ENCODE measurements around the gene TMEM178B. TPM values are rescaled to one million over a fixed set of nuclear protein-coding genes. Genes with fewer than 3 reads are reported as not detected.

TMEM178B gene
- total RNA-seq, 1 donor, result 0.09 TPM

GRCh38 chr7:141294143-141294829, 220.4 kb downstream of the TMEM178B start:
- no peak for DNase-seq (ENCODE audit: low read depth)
- no peak for TF ChIP-seq CTCF (IDR thresholded peaks at IDR 0.05; ENCODE audit: insufficient read depth, low read length)
- no peak overlapping the region for H3K4me3 ChIP-seq (ENCODE audit: low read depth, low read length)

- no peak for DNase-seq (ENCODE audit: low read depth)
- TF ChIP-seq CTCF (IDR thresholded peaks at IDR 0.05; ENCODE audit: insufficient read depth, low read length), result no peak
- no peak overlapping the region for H3K4me3 ChIP-seq (ENCODE audit: low read depth, low read length)
These were observed 221.6 kb downstream of the TMEM178B start for GRCh38 chr7:141295367-141295895.

GRCh38 chr7:141300816-141301215, 227.0 kb downstream of the TMEM178B start:
- no peak for TF ChIP-seq CTCF (IDR thresholded peaks at IDR 0.05; ENCODE audit: insufficient read depth, low read length)
- no peak for DNase-seq (ENCODE audit: low read depth)
- no peak overlapping the region for H3K4me3 ChIP-seq (ENCODE audit: low read depth, low read length)

GRCh38 chr7:141301544-141301943, 227.7 kb downstream of the TMEM178B start:
- H3K4me3 ChIP-seq (ENCODE audit: low read depth, low read length), result no peak overlapping the region
- no peak for DNase-seq (ENCODE audit: low read depth)
- TF ChIP-seq CTCF (IDR thresholded peaks at IDR 0.05; ENCODE audit: insufficient read depth, low read length), result no peak

- H3K4me3 ChIP-seq (ENCODE audit: low read depth, low read length), result no peak overlapping the region
- no peak for TF ChIP-seq CTCF (IDR thresholded peaks at IDR 0.05; ENCODE audit: insufficient read depth, low read length)
- DNase-seq (ENCODE audit: low read depth), result no peak
These were observed 228.8 kb downstream of the TMEM178B start for GRCh38 chr7:141302617-141303016.

- no peak for TF ChIP-seq CTCF (IDR thresholded peaks at IDR 0.05; ENCODE audit: insufficient read depth, low read length)
- no peak overlapping the region for H3K4me3 ChIP-seq (ENCODE audit: low read depth, low read length)
- DNase-seq (ENCODE audit: low read depth), result no peak
These were observed 230.4 kb downstream of the TMEM178B start for GRCh38 chr7:141304291-141304690.

GRCh38 chr7:141306081-141306480, 232.2 kb downstream of the TMEM178B start:
- TF ChIP-seq CTCF (IDR thresholded peaks at IDR 0.05; ENCODE audit: insufficient read depth, low read length), result no peak
- H3K4me3 ChIP-seq (ENCODE audit: low read depth, low read length), result no peak overlapping the region
- DNase-seq (ENCODE audit: low read depth), result no peak

Measured in fibroblast of the aortic adventitia (primary cell).